DMS153 treated with DMSO at 0.1 percent for 48 hours (cell line): ENCODE measurements around the gene ATP1B3.
"Not testable (repeated sequence)": the region's sequence is repeated elsewhere in the genome, so short reads cannot be mapped to it uniquely, and the experiment has no call there.

Experiments
- DNase-seq: peaks from one replicate; lab custom pipeline; 2025; ENCODE audit not compliant: unreplicated experiment; lab: John Stamatoyannopoulos, UW

The ATP1B3 gene

GRCh38 chr3:141941093-141941492 lies 64.7 kb downstream of the ATP1B3 start:
- no peak for DNase-seq

GRCh38 chr3:141942006-141942405 lies 65.6 kb downstream of the ATP1B3 start:
- no peak for DNase-seq

- DNase-seq, result no peak
These were observed 69.5 kb downstream of the ATP1B3 start for GRCh38 chr3:141945726-141946485.

- DNase-seq, result no peak
These were observed 73.0 kb downstream of the ATP1B3 start for GRCh38 chr3:141949399-141949798.

- DNase-seq, result no peak
These were observed 73.5 kb downstream of the ATP1B3 start for GRCh38 chr3:141949972-141950371.

- DNase-seq, result no peak
These were observed 74.4 kb downstream of the ATP1B3 start for GRCh38 chr3:141950572-141951493.

GRCh38 chr3:141952611-141953010 lies 76.2 kb downstream of the ATP1B3 start:
- no peak for DNase-seq

GRCh38 chr3:141955175-141955574 lies 78.7 kb downstream of the ATP1B3 start:
- no peak for DNase-seq

GRCh38 chr3:141959589-141960554 lies 83.4 kb downstream of the ATP1B3 start:
- no peak for DNase-seq

GRCh38 chr3:141960731-141961130 lies 84.3 kb downstream of the ATP1B3 start:
- DNase-seq, result no peak

- DNase-seq, result no peak
These were observed 86.9 kb downstream of the ATP1B3 start for GRCh38 chr3:141963301-141963700.

- no peak for DNase-seq
These were observed 89.0 kb downstream of the ATP1B3 start for GRCh38 chr3:141965471-141965870.

GRCh38 chr3:141969711-141970110 lies 93.3 kb downstream of the ATP1B3 start:
- no peak for DNase-seq

GRCh38 chr3:141971571-141971970 lies 95.1 kb downstream of the ATP1B3 start:
- no peak for DNase-seq

GRCh38 chr3:141972399-141972798 lies 96.0 kb downstream of the ATP1B3 start:
- no peak for DNase-seq

- not testable (repeated sequence) for DNase-seq
These were observed 98.3 kb downstream of the ATP1B3 start for GRCh38 chr3:141974777-141975176.
